Fibroblast of lung (primary cell): ENCODE data around the gene FN3K. TPM values are rescaled to one million over a fixed set of nuclear protein-coding genes. Genes with fewer than 3 reads are reported as not detected.

ENCODE experiments used
- DNase-seq, 2 donors: peaks; one replicate each; pipeline versions ENCODE4 v3.0.0 to v3.0.0-alpha.2; 2010; ENCODE audit warnings: low read depth in 2 of 2
- H2AFZ ChIP-seq: 2 replicates; pipeline ENCODE4 v1.5.1; 2012; ENCODE audit warnings: low read length, control low read depth, inconsistent platforms
- H3K27ac ChIP-seq: 2 replicates; pipeline ENCODE4 v1.5.1; 2011; ENCODE audit warnings: low read length, control low read depth; ENCODE audit not compliant: insufficient read depth
- H3K27me3 ChIP-seq: 2 replicates; pipeline ENCODE4 v1.5.1; 2011; ENCODE audit warnings: mild to moderate bottlenecking, low read length; ENCODE audit not compliant: control insufficient read depth, insufficient read depth
- H3K36me3 ChIP-seq: 2 replicates; pipeline ENCODE4 v1.5.1; 2011; ENCODE audit warnings: low read length; ENCODE audit not compliant: control insufficient read depth, insufficient read depth
- H3K4me1 ChIP-seq: 2 replicates; pipeline ENCODE4 v1.5.1; 2011; ENCODE audit warnings: low read length; ENCODE audit not compliant: control insufficient read depth, insufficient read depth; ENCODE audit errors: extremely low read depth
- H3K4me2 ChIP-seq: 2 replicates; pipeline ENCODE4 v1.5.1; 2011; ENCODE audit warnings: low read length, control low read depth; ENCODE audit not compliant: insufficient read depth; ENCODE audit errors: extremely low read depth
- H3K4me3 ChIP-seq, 4 experiments: fragments of 200-600 bp in 1 of 4; sonication (generic) in 1 of 4; replicated peaks in 1 of 4; 2 replicates each; pipeline ENCODE4 v1.5.1; 2011 to 2016; ENCODE audit warnings: low read length in 4 of 4, low read depth in 3 of 4, mild to moderate bottlenecking in 3 of 4, control low read depth in 2 of 4, inconsistent platforms in 1 of 4, mixed read lengths in 1 of 4; ENCODE audit not compliant: insufficient read depth in 1 of 4; ENCODE audit errors: control extremely low read depth in 1 of 4
- H3K79me2 ChIP-seq: 2 replicates; pipeline ENCODE4 v1.5.1; 2012; ENCODE audit warnings: mild to moderate bottlenecking, low read length, inconsistent platforms; ENCODE audit not compliant: control insufficient read depth, insufficient read depth
- H3K9ac ChIP-seq: 2 replicates; pipeline ENCODE4 v1.5.1; 2011; ENCODE audit warnings: mild to moderate bottlenecking, low read length, control low read depth; ENCODE audit not compliant: insufficient read depth
- H3K9me3 ChIP-seq: 2 replicates; pipeline ENCODE4 v1.5.1; 2012; ENCODE audit warnings: low read depth, low read length; ENCODE audit not compliant: control insufficient read depth, insufficient read depth
- H4K20me1 ChIP-seq: 2 replicates; pipeline ENCODE4 v1.5.1; 2011; ENCODE audit warnings: low read length; ENCODE audit not compliant: control insufficient read depth, insufficient read depth; ENCODE audit errors: extremely low read depth
- EZH2 ChIP-seq: IDR thresholded peaks from 2 replicates; pipeline ENCODE4 v1.5.1; 2012; ENCODE audit warnings: low read length, control low read depth, mild to moderate bottlenecking; ENCODE audit errors: missing control alignments
- polyA plus RNA-seq, 2 donors: library from polyadenylated mRNA; depleted of rRNA in 1 of 2; stranded (reverse) in 1 of 2; unstranded in 1 of 2; fragments of >200 nt; gene quantifications; 2 replicates each; pipeline ENCODE4 v1.2.1, GENCODE V29; 2011 to 2012; ENCODE audit warnings: missing spikeins in 1 of 2
- total RNA-seq: library from RNA; depleted of rRNA; stranded (reverse); fragments of >200 nt; gene quantifications from 2 replicates; pipeline ENCODE4 v1.2.1, GENCODE V29; 2014
- TF ChIP-seq, protein P1 (sequence below), 2 donors: IDR thresholded peaks in 1 of 2; conservative IDR thresholded peaks in 1 of 2; 1 replicate in 1 of 2; 2 replicates in 1 of 2; pipeline ENCODE4 v1.5.1; 2011 to 2012; ENCODE audit warnings: low read length in 2 of 2, control low read depth in 1 of 2, inconsistent platforms in 1 of 2, low read depth in 1 of 2, mild to moderate bottlenecking in 1 of 2

FN3K gene
- total and polyA plus RNA-seq, 2 donors (not counting 1 experiment from before 2014, with no cell fraction given): 0.61 to 8.9 TPM

- Histone ChIP-seq H3K9ac (no peak overlapping the region), H3K4me3 (no peak overlapping the region), H2AFZ (no peak overlapping the region), H4K20me1 (no peaks in the 10 kb centered on the region), H3K9me3 (no peaks in the 10 kb centered on the region), H3K27ac (no peak overlapping the region), H3K79me2 (no peaks in the 10 kb centered on the region), H3K36me3 (no peaks in the 10 kb centered on the region), H3K4me2 (no peak overlapping the region), H3K4me1 (no peaks in the 10 kb centered on the region), H3K27me3 (no peaks in the 10 kb centered on the region)
- TF ChIP-seq, protein P1, sequence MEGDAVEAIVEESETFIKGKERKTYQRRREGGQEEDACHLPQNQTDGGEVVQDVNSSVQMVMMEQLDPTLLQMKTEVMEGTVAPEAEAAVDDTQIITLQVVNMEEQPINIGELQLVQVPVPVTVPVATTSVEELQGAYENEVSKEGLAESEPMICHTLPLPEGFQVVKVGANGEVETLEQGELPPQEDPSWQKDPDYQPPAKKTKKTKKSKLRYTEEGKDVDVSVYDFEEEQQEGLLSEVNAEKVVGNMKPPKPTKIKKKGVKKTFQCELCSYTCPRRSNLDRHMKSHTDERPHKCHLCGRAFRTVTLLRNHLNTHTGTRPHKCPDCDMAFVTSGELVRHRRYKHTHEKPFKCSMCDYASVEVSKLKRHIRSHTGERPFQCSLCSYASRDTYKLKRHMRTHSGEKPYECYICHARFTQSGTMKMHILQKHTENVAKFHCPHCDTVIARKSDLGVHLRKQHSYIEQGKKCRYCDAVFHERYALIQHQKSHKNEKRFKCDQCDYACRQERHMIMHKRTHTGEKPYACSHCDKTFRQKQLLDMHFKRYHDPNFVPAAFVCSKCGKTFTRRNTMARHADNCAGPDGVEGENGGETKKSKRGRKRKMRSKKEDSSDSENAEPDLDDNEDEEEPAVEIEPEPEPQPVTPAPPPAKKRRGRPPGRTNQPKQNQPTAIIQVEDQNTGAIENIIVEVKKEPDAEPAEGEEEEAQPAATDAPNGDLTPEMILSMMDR (conservative IDR thresholded peaks at IDR 0.05 in 1 of 2, IDR thresholded peaks at IDR 0.05 in 1 of 2; ENCODE audit: low read depth in 1 of 2, low read length in 2 of 2): no peak
- no peak for TF ChIP-seq EZH2
- no peak for DNase-seq
Measured at GRCh38 chr17:82690786-82691489, 44.5 kb upstream of the FN3K start.

DNA sequence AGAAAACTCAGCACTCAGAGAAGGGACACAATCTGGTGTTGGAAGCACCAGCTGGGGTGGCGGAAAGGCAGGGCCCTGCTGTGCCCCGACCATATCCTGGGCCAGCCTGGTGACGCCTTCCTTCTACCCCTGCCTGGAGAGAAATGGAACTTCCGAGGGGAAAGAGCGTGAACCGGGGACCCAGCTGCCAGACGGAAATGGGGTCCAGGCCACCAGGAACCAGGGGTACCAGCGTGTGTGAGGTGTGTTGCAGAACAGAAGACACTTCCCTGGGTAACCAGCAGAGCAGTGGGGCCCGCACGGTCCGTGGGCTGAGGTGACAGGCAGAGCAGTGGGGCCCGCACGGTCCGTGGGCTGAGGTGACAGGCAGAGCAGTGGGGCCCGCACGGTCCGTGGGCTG lies 43.7 kb upstream of the FN3K start:
- no peak overlapping the region for H3K4me2 ChIP-seq
- no peak overlapping the region for H3K9ac ChIP-seq
- no peaks in the 10 kb centered on the region for H3K4me1 ChIP-seq
- no peaks in the 10 kb centered on the region for H3K9me3 ChIP-seq
- no peak overlapping the region for H3K27ac ChIP-seq
- no peaks in the 10 kb centered on the region for H4K20me1 ChIP-seq
- DNase-seq: no peak
- no peak overlapping the region for H2AFZ ChIP-seq
- no peaks in the 10 kb centered on the region for H3K36me3 ChIP-seq
- H3K27me3 ChIP-seq: no peaks in the 10 kb centered on the region
- H3K79me2 ChIP-seq: no peaks in the 10 kb centered on the region
- TF ChIP-seq, protein P1 (conservative IDR thresholded peaks at IDR 0.05 in 1 of 2, IDR thresholded peaks at IDR 0.05 in 1 of 2; ENCODE audit: low read depth in 1 of 2, low read length in 2 of 2): no peak
- H3K4me3 ChIP-seq: no peak overlapping the region

- no peaks in the 10 kb centered on the region for H3K36me3 ChIP-seq
- no peak overlapping the region for H2AFZ ChIP-seq
- H3K9ac ChIP-seq: no peak overlapping the region
- DNase-seq: no peak
- no peak overlapping the region for H3K4me2 ChIP-seq
- H3K27me3 ChIP-seq: peaks cover 4% of the 10 kb centered on the region
- no peak for TF ChIP-seq EZH2
- TF ChIP-seq, protein P1 (conservative IDR thresholded peaks at IDR 0.05 in 1 of 2, IDR thresholded peaks at IDR 0.05 in 1 of 2; ENCODE audit: low read depth in 1 of 2, low read length in 2 of 2): no peak
- no peaks in the 10 kb centered on the region for H3K9me3 ChIP-seq
- H3K79me2 ChIP-seq: no peaks in the 10 kb centered on the region
- peaks cover under 1% of the 10 kb centered on the region for H3K4me1 ChIP-seq
- H3K4me3 ChIP-seq: no peak overlapping the region
- no peaks in the 10 kb centered on the region for H4K20me1 ChIP-seq
- H3K27ac ChIP-seq: no peak overlapping the region
Measured at GRCh38 chr17:82692268-82692667, 43.1 kb upstream of the FN3K start.
